ENCODE data around the gene UBE2E3.

Gene UBE2E3

GRCh38 chr2:180975585-180975984 is 4.8 kb upstream of the UBE2E3 start:
- TF ChIP-seq CTCF (IDR thresholded peaks at IDR 0.05; ENCODE audit: control insufficient read depth, extremely low read depth, insufficient read depth): no peak
- DNase-seq (ENCODE audit: low read depth): no peak

GRCh38 chr2:180978903-180979748 is 1.3 kb upstream of the UBE2E3 start:
- H3K4me3 ChIP-seq (ENCODE audit: low read depth, low read length): no peak overlapping the region
- DNase-seq (ENCODE audit: low read depth): no peak

More at GRCh38 chr2:180975585-180975984, 4.8 kb upstream of the UBE2E3 start:
- no peak overlapping the region for H3K4me3 ChIP-seq (ENCODE audit: low read depth, low read length)

DNA sequence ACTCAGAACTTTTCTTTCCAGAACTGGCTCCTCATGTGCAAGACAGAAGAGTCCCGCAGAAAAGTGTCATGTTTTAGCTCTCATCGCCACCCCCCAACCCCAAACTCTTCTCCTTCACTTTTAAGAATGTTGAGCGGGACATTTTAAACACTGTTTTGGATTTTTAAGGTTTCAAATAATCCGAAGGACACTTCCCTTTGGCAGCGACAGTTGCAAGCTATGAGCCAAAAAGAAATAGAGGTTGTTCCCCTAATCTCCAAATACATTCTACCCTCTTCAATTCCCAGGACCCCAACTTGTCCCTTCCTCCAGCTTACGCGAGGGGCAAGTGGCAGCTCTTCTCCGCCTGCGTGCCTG is 678 bp upstream of the UBE2E3 start:
- no peak for TF ChIP-seq CTCF (IDR thresholded peaks at IDR 0.05; ENCODE audit: control insufficient read depth, extremely low read depth, insufficient read depth)
- DNase-seq (ENCODE audit: low read depth): no peak
- H3K4me3 ChIP-seq (ENCODE audit: low read depth, low read length): no peak overlapping the region

More at GRCh38 chr2:180978903-180979748, 1.3 kb upstream of the UBE2E3 start:
- TF ChIP-seq CTCF (IDR thresholded peaks at IDR 0.05; ENCODE audit: control insufficient read depth, extremely low read depth, insufficient read depth): no peak

- H3K4me3 ChIP-seq (ENCODE audit: low read depth, low read length): peak overlapping the region; percentile 73
- TF ChIP-seq CTCF (IDR thresholded peaks at IDR 0.05; ENCODE audit: control insufficient read depth, extremely low read depth, insufficient read depth): no peak
- DNase-seq (ENCODE audit: low read depth): no peak
Observed at GRCh38 chr2:180980943-180981911, 822 bp downstream of the UBE2E3 start.

DNA sequence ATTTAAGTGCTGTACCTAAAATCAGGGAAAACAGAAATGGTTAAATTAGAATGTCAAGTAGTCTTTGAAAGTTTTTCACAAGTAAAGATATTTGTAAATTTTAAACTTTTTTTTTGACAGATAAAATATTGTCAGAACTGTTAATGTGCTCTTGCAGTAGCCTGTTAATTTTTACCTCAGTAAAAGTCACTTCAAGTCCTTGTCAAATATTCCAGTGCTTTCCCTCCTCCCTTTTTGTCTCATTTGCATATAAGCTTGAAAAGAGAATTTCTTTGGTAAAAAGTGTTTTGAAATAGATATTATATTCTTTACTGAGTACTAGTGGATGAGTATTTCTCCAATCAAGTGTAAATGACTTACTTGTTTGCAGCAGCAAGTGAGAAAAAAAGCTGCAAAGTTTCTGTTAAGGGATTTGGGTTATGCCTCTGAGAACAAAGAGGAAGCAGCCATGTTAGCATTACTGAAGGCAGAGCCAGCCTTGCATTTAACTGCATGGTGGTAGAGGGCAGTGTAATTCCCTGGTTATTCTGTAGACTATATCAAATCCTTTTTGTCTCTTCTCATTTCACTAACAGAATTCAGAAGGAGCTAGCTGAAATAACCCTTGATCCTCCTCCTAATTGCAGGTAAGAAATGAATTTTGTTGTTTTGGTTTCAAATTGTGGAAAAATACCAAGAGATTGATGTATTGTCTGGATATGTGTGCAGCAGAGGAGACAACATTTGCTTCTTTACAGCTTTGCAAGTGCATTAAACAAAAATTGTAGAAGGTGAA is 3.2 kb downstream of the UBE2E3 start:
- no peak for DNase-seq (ENCODE audit: low read depth)
- peak; percentile 57 for TF ChIP-seq CTCF (IDR thresholded peaks at IDR 0.05; ENCODE audit: control insufficient read depth, extremely low read depth, insufficient read depth)
- peak overlapping the region; percentile 22; the same call in 1 of the 2 replicates for H3K4me3 ChIP-seq (ENCODE audit: low read depth, low read length)

- no peak for DNase-seq (ENCODE audit: low read depth)
- H3K4me3 ChIP-seq (ENCODE audit: low read depth, low read length): no peak overlapping the region
- no peak for TF ChIP-seq CTCF (IDR thresholded peaks at IDR 0.05; ENCODE audit: control insufficient read depth, extremely low read depth, insufficient read depth)
Observed at GRCh38 chr2:180985771-180986395, 5.5 kb downstream of the UBE2E3 start.
